PC-3 (cell line): ENCODE results near the gene ARMH4.

Experiments used
- CTCF ChIP-seq: fragments of 300-600 bp; sonication (generic); conservative IDR thresholded peaks from 2 replicates; pipeline ENCODE4 v1.5.1; 2017; ENCODE audit warnings: antibody characterized with exemption, low read depth, mild to moderate bottlenecking, low read length
- EZH2 ChIP-seq: fragments of 300-600 bp; sonication (generic); IDR thresholded peaks from one replicate; pipeline ENCODE4 v1.6.1; 2017; ENCODE audit warnings: antibody characterized with exemption, mild to moderate bottlenecking, low read length; ENCODE audit not compliant: unreplicated experiment

GRCh38 chr14:58119381-58119780 is 32.6 kb downstream of the ARMH4 start:
- TF ChIP-seq CTCF (no peak), EZH2 (no peak)
